Measurements from ENCODE around the gene RNLS. TPM values are rescaled to one million over a fixed set of nuclear protein-coding genes. Genes with fewer than 3 reads are reported as not detected.
"Not testable (repeated sequence)": the region's sequence is repeated elsewhere in the genome, so short reads cannot be mapped to it uniquely, and the experiment has no call there.

Gene RNLS
- total and polyA plus RNA-seq, 2 donors from 2014 or later = 19.5 to 21.1 TPM

- H3K9ac ChIP-seq (ENCODE audit: low read length in 3 of 3) = no peak overlapping the region
- no peaks in the 10 kb centered on the region for H3K36me3 ChIP-seq (ENCODE audit: control insufficient read depth in 2 of 3, insufficient read depth in 3 of 3, low read length in 3 of 3)
- intact Hi-C loops (cut with DNase I) = no loop called here
- no peak for DNase-seq
- H3K27ac ChIP-seq (ENCODE audit: low read depth in 2 of 2, low read length in 2 of 2) = no peak overlapping the region
- no peaks in the 10 kb centered on the region for H3K4me1 ChIP-seq (ENCODE audit: control insufficient read depth in 2 of 3, insufficient read depth in 2 of 3, low read depth in 1 of 3, low read length in 3 of 3)
- H3K27me3 ChIP-seq (ENCODE audit: control insufficient read depth, insufficient read depth, low read length) = no peaks in the 10 kb centered on the region
- no peak overlapping the region for H3K4me3 ChIP-seq (ENCODE audit: low read length in 3 of 3)
- H3K9me3 ChIP-seq (ENCODE audit: control insufficient read depth in 2 of 3, insufficient read depth in 1 of 3, low read length in 3 of 3) = peaks cover 0 to 2% (median under 1%) of the 10 kb centered on the region in 3 donors
- FAIRE-seq = no peak
- TF ChIP-seq CTCF (IDR thresholded peaks at IDR 0.05; ENCODE audit: borderline replicate concordance, extremely low read depth, insufficient read depth) = no peak
Measured at GRCh38 chr10:88313878-88314277, 269.2 kb downstream of the RNLS start.

- no peak overlapping the region for H3K9ac ChIP-seq (ENCODE audit: low read length in 3 of 3)
- no peaks in the 10 kb centered on the region for H3K9me3 ChIP-seq (ENCODE audit: control insufficient read depth in 2 of 3, insufficient read depth in 1 of 3, low read length in 3 of 3)
- intact Hi-C loops (cut with DNase I) = no loop called here
- no peak for TF ChIP-seq CTCF (IDR thresholded peaks at IDR 0.05; ENCODE audit: borderline replicate concordance, extremely low read depth, insufficient read depth)
- no peak overlapping the region for H3K4me3 ChIP-seq (ENCODE audit: low read length in 3 of 3)
- H3K27me3 ChIP-seq (ENCODE audit: control insufficient read depth, insufficient read depth, low read length) = no peaks in the 10 kb centered on the region
- no peaks in the 10 kb centered on the region for H3K36me3 ChIP-seq (ENCODE audit: control insufficient read depth in 2 of 3, insufficient read depth in 3 of 3, low read length in 3 of 3)
- DNase-seq (no peak), FAIRE-seq (peak; percentile 67)
- no peaks in the 10 kb centered on the region for H3K4me1 ChIP-seq (ENCODE audit: control insufficient read depth in 2 of 3, insufficient read depth in 2 of 3, low read depth in 1 of 3, low read length in 3 of 3)
- no peak overlapping the region for H3K27ac ChIP-seq (ENCODE audit: low read depth in 2 of 2, low read length in 2 of 2)
Measured at GRCh38 chr10:88312855-88313254, 270.3 kb downstream of the RNLS start.

GRCh38 chr10:88311264-88311663, 271.9 kb downstream of the RNLS start:
- FAIRE-seq = no peak
- intact Hi-C loops (cut with DNase I) = no loop called here
- no peak overlapping the region for H3K9ac ChIP-seq (ENCODE audit: low read length in 3 of 3)
- no peaks in the 10 kb centered on the region for H3K9me3 ChIP-seq (ENCODE audit: control insufficient read depth in 2 of 3, insufficient read depth in 1 of 3, low read length in 3 of 3)
- no peak overlapping the region for H3K4me3 ChIP-seq (ENCODE audit: low read length in 3 of 3)
- H3K36me3 ChIP-seq (ENCODE audit: control insufficient read depth in 2 of 3, insufficient read depth in 3 of 3, low read length in 3 of 3) = no peaks in the 10 kb centered on the region
- H3K27me3 ChIP-seq (ENCODE audit: control insufficient read depth, insufficient read depth, low read length) = no peaks in the 10 kb centered on the region
- no peak for DNase-seq
- no peak overlapping the region for H3K27ac ChIP-seq (ENCODE audit: low read depth in 2 of 2, low read length in 2 of 2)
- no peak for TF ChIP-seq CTCF (IDR thresholded peaks at IDR 0.05; ENCODE audit: borderline replicate concordance, extremely low read depth, insufficient read depth)
- no peaks in the 10 kb centered on the region for H3K4me1 ChIP-seq (ENCODE audit: control insufficient read depth in 2 of 3, insufficient read depth in 2 of 3, low read depth in 1 of 3, low read length in 3 of 3)

- H3K9me3 ChIP-seq (ENCODE audit: control insufficient read depth in 2 of 3, insufficient read depth in 1 of 3, low read length in 3 of 3) = no peaks in the 10 kb centered on the region
- no peak overlapping the region for H3K27ac ChIP-seq (ENCODE audit: low read depth in 2 of 2, low read length in 2 of 2)
- H3K9ac ChIP-seq (ENCODE audit: low read length in 3 of 3) = no peak overlapping the region
- H3K4me3 ChIP-seq (ENCODE audit: low read length in 3 of 3) = no peak overlapping the region
- DNase-seq (no peak), FAIRE-seq (no peak)
- H3K4me1 ChIP-seq (ENCODE audit: control insufficient read depth in 2 of 3, insufficient read depth in 2 of 3, low read depth in 1 of 3, low read length in 3 of 3) = no peaks in the 10 kb centered on the region
- no peaks in the 10 kb centered on the region for H3K27me3 ChIP-seq (ENCODE audit: control insufficient read depth, insufficient read depth, low read length)
- H3K36me3 ChIP-seq (ENCODE audit: control insufficient read depth in 2 of 3, insufficient read depth in 3 of 3, low read length in 3 of 3) = no peaks in the 10 kb centered on the region
- intact Hi-C loops (cut with DNase I) = no loop called here
- no peak for TF ChIP-seq CTCF (IDR thresholded peaks at IDR 0.05; ENCODE audit: borderline replicate concordance, extremely low read depth, insufficient read depth)
Measured at GRCh38 chr10:88309365-88309764, 273.8 kb downstream of the RNLS start.

- H3K4me1 ChIP-seq (ENCODE audit: control insufficient read depth in 2 of 3, insufficient read depth in 2 of 3, low read depth in 1 of 3, low read length in 3 of 3); H3K9ac ChIP-seq (ENCODE audit: low read length in 3 of 3); DNase-seq; FAIRE-seq; intact Hi-C loops (cut with DNase I); H3K27me3 ChIP-seq (ENCODE audit: control insufficient read depth, insufficient read depth, low read length); H3K27ac ChIP-seq (ENCODE audit: low read depth in 2 of 2, low read length in 2 of 2); H3K4me3 ChIP-seq (ENCODE audit: low read length in 3 of 3); H3K36me3 ChIP-seq (ENCODE audit: control insufficient read depth in 2 of 3, insufficient read depth in 3 of 3, low read length in 3 of 3); H3K9me3 ChIP-seq (ENCODE audit: control insufficient read depth in 2 of 3, insufficient read depth in 1 of 3, low read length in 3 of 3): not testable (repeated sequence)
Measured at GRCh38 chr10:88308361-88308760, 274.8 kb downstream of the RNLS start.
